Hepatocyte (in vitro differentiated cells): Measurements from ENCODE around the gene OXER1.

Experiments used
- EZH2 ChIP-seq: fragments of 200-600 bp; sonication (generic); IDR thresholded peaks from 2 replicates; pipeline ENCODE4 v1.6.1; 2016; ENCODE audit warnings: antibody characterized with exemption, mild to moderate bottlenecking, borderline replicate concordance
- EZH2phosphoT487 ChIP-seq: fragments of 200-600 bp; sonication (generic); IDR thresholded peaks from one replicate; pipeline ENCODE4 v1.6.1; 2018; ENCODE audit warnings: antibody characterized with exemption, mild to moderate bottlenecking, low read depth, moderate library complexity; ENCODE audit not compliant: unreplicated experiment, severe bottlenecking
- TF ChIP-seq, protein P1 (sequence below): fragments of 200-600 bp; sonication (generic); IDR thresholded peaks from 2 replicates; pipeline ENCODE4 v1.5.1; 2016; ENCODE audit warnings: antibody characterized with exemption, mild to moderate bottlenecking; ENCODE audit not compliant: poor library complexity

DNA sequence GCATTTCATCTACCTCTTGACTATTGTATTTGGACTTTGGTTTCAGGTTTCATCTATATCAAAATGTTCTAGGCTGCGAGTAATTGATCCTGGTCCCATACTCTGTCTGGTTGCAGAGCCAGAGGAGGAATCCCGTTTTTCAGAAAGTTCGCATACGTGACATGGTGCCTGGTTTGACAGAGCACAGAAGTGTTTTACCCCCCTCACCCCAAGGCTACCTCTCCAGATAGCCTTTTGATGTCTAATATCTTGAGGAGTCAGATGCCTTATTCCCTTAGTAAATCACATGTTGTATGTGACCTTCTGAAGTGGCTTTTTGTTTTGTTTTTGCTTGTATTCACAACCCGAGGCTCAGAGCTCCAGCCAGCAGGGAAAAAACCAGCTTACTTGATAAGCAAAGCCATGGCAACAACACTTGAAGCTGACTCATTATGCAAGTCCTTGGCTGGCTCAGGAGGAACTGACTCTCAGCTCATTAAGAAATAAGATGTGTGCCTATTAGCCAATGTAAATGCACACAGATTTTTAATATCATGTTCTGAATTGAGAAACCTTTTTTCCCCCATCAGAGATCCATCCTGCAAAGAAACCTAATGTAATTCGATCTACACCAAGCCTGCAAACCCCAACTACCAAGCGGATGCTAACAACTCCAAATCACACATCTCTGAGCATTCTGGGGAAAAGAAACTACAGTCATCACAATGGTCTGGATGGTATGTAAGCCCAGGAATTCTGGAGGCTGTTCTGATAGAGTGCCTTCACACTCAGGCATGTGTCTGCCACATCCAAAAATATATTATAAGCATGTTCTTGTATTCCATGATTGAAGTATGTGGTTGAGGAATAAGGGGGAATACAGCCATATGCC is 41.4 kb downstream of the OXER1 start:
- TF ChIP-seq, protein P1, sequence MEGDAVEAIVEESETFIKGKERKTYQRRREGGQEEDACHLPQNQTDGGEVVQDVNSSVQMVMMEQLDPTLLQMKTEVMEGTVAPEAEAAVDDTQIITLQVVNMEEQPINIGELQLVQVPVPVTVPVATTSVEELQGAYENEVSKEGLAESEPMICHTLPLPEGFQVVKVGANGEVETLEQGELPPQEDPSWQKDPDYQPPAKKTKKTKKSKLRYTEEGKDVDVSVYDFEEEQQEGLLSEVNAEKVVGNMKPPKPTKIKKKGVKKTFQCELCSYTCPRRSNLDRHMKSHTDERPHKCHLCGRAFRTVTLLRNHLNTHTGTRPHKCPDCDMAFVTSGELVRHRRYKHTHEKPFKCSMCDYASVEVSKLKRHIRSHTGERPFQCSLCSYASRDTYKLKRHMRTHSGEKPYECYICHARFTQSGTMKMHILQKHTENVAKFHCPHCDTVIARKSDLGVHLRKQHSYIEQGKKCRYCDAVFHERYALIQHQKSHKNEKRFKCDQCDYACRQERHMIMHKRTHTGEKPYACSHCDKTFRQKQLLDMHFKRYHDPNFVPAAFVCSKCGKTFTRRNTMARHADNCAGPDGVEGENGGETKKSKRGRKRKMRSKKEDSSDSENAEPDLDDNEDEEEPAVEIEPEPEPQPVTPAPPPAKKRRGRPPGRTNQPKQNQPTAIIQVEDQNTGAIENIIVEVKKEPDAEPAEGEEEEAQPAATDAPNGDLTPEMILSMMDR, result no peak
- TF ChIP-seq EZH2 (no peak), EZH2phosphoT487 (no peak)
